Kidney tubule cell (primary cell): ENCODE data around the gene PPFIA4.

ENCODE experiments used
- DNase-seq: peaks from one replicate; pipeline ENCODE4 v3.0.0-alpha.2; 2018; ENCODE audit warnings: low spot score

The PPFIA4 gene

DNA sequence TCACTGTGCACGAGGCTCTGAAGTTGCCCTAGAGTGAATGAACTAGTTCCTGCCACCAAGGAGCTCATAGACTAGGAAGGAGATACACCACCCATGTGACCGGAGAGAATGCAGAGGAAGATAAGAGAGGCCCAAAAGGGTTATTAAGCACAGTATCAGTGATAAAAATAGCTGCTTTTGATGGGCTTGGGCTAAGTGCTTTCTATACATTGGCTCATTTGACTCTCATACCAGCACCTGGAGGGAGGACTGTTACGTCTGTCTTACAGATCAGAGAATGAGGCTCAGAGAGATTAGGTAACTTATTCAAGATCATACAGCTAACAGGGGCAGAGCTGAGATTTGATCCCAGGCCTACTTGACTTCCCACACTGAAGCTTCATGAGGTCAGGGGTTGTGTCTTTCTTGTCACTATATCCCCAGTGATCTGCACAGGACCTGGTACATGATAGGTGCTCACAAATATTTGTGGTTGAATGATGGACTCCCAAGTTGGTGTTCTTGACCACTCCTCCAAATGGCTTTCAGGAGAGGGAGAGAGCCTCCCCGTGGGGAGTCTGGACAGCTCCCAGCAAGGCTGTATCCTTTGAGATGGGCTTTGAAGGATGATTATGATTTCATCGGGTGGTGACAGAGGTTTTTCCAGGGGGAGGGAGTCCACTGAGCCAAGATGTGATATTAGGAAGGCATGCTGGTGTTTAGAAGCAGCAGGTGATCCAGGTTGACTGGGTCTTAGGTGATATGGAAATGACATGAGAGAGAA, 14.4 kb downstream of the PPFIA4 start:
- DNase-seq = no peak

- DNase-seq = no peak
Observed at GRCh38 chr1:203041351-203041932, 15.2 kb downstream of the PPFIA4 start.

GRCh38 chr1:203043830-203044545, 17.7 kb downstream of the PPFIA4 start:
- DNase-seq = no peak

- DNase-seq = no peak
Observed at GRCh38 chr1:203044546-203045250, 18.4 kb downstream of the PPFIA4 start.

DNA sequence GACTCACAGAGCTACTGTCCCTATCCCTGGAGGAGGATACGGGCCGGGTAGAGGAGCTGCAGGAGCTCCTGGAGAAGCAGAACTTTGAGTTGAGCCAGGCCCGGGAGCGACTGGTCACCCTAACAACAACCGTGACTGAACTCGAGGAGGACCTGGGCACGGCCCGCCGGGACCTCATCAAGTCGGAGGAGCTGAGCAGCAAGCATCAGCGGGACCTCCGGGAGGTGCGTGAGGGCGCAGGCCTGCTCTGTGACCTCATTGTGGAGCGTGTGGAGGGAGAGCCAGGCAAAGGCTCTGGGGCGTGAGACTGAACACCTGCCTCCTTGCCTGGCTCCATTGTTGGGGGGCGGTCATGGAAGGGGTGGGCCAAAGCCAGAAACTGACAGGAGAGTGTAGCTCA, 19.0 kb downstream of the PPFIA4 start:
- no peak for DNase-seq

DNA sequence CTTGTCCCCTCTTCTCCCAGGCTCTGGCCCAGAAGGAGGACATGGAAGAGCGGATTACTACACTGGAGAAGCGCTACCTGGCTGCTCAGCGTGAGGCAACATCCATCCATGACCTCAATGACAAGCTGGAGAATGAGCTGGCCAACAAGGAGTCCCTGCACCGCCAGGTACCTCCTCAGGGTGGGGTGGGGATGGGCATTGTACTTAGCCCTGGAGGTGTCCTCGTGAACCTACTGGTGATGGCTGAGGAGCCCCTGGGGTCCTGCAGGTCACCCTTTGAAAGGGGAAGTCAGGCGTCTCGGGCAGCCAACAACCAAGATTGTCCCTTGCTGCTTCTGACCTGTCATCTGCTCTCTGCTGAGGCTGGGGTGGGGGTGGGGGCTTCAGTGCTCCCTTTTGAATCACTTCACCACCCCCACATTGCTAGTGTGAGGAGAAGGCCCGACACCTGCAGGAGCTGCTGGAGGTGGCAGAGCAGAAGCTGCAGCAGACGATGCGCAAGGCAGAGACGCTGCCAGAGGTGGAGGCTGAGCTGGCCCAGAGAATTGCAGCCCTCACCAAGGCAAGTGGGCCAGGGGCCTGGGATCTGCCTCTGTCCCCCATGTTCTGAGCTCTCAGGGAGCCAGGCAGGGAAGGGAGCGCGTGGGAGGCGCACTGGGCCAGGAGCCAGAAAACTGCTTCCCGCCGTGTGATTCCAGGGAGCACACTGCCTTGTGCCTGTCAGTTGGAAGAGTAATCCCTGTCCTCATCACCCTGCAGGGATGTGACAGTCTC, 19.7 kb downstream of the PPFIA4 start:
- DNase-seq = no peak

DNA sequence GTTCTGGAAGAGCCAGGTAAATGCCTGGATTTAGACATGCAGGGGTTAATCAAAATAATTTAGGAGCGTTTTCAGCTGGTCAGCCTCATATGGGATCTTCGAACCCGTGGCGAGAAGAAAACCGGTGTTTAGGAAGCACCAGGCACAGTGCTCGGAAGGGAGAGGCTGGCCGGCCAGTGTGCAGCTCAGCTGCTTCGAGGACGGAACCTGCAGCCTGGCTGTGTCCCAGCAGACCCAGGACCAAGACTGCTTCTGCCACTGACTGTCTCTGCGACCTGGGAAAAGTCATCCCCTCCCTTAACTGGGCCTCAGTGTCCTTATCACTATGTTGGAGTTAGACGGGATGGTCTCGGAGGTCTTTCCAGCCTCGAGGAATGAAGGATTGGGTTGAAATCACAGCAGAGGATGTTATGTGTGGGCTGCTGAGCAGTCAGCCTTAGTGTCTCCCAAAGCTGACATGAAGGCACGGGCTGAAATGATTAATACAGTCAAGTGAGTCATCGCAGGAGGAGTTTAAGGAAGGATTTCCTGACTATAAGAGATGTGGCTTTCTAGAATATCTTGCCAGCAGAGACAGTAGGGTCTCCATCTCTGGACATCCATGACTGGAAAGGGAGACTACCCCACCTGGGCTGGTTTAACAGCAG, 20.8 kb downstream of the PPFIA4 start:
- DNase-seq = peak; percentile 80

DNA sequence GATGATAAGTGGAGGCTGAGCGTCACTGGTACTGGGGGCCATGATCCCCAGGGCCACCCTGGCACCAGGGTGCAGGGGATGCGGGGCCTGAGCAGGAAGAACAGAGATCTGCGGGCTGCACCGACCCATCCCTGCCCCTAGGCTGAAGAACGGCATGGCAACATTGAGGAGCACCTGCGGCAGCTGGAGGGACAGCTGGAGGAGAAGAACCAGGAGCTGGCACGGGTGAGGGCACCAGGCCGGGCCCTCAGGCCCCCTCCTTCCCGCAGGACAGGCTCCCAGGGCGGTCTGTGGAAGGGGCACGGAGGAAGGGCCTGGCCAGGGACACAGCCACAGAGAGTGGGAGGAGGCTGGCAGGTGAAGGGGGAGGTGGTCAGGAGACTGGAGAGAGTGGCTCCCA, 21.8 kb downstream of the PPFIA4 start:
- no peak for DNase-seq

- no peak for DNase-seq
Observed at GRCh38 chr1:203048555-203049051, 22.3 kb downstream of the PPFIA4 start.

DNA sequence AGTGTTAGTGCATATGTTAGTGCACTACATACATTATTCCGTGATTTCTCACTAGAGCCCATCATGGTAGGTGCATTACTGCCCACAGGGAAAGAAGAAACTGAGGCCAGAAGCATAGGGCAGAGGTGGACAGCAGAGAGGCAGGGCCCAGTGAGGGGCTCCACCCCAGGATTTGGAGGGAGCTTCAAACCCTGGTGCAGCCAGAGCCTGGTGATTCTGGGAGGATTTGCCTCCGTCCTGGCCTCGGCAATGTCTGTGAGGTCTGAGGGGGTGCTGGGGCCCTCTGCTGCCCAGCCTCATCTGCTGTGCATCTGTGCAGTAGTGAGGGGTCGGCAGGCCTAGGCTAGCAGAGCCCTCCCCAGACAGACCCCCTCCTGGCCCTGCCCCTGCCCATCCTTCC, 22.8 kb downstream of the PPFIA4 start:
- DNase-seq = no peak

DNA sequence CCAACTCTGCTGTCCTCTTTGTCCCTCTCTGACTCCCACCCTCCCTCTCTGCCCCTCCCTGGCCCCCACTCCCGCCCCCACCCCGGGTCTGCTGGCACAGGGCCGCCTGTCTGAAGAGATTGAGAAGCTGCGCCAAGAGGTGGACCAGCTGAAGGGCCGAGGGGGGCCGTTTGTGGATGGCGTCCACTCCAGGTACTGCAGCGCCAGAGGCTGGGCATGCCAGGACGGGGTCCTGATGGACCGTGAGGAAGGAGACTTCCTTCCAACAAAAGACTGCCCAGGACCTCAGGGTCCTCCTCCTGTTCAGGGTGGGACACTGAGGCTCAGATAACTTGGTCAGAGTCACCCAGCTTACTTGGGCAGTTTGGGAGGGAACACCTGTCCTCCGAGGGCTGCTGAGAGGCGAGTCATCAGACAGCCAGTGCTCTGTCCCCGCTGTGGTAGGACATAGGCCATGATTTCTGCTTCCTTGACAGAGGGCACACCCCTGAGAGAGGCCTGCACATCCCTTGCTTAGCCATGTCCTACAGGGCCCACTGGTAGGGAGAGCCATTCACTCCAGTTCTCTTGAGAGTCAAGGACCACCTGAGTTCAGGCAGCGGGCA, 23.4 kb downstream of the PPFIA4 start:
- DNase-seq = no peak

DNA sequence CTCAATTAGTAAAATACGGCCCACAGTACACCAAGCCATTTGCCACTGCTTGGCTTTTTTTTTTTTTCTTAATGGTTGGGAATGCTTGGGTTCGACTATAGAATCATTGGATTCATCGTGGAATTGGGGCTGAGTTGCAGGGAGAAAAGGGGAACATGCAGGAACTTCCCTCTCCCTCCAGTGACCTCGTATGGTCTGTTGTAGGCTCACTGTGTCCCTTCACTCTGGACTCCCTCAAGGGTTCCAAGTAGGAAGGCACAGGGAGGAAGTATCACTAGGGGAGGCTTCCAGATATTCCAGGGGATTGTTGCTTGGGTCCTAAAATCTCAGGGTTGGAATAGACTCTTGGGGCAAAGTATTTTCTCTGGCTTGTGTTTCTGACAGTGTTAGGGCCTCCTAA, 24.5 kb downstream of the PPFIA4 start:
- no peak for DNase-seq

DNA sequence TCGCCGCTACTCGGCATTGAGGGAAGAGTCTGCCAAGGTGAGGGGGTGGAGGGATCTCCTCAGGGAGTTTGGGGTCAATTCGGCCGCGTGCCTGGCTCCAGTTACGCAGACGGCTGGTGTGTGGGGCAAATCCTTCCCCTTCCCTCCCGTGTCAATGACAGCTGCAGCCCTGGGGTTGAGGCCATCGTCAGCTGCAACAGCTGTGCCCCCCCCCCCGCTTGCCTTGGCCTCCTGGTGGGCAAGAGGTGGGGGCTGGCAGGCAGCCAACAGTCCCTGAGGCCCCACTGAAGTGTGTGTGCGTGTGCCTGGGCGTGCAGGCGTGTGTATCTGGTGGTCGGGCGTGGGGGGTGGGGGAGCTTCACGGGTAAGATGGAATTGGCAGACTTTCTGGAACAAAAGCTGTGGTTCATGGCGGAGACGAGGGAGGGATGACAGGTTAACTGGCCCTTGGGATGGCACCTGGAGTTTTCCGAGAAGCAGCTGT, 25.6 kb downstream of the PPFIA4 start:
- DNase-seq = no peak

- no peak for DNase-seq
Observed at GRCh38 chr1:203052601-203053000, 26.3 kb downstream of the PPFIA4 start.

- no peak for DNase-seq
Observed at GRCh38 chr1:203054184-203054583, 27.9 kb downstream of the PPFIA4 start.

GRCh38 chr1:203054642-203055041, 28.4 kb downstream of the PPFIA4 start:
- DNase-seq = no peak

DNA sequence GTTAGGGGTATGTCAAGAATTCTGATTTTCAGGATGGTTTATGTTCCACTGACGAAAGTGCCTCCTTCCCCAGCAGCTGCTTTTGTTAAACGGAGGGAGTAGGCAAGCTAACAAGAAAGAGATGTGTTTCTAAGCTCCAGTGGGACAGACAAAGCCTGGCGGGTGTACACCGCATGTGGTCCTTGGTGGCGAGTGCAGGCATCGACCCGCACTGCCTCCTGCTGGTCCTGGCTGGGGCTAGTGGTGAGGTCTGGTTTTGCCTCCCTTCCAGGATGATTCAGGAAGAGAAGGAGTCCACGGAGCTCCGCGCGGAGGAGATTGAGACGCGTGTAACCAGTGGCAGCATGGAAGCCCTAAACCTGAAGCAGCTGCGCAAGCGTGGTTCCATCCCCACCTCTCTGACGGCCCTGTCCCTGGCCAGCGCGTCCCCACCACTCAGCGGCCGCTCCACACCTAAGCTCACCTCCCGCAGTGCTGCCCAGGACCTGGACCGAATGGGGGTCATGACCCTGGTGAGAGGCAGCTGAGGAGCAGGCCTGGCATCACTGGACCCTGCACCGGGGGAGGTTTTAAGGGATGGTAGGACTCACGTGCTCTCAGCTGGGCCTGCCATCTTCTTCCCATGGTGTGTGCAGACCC, 29.0 kb downstream of the PPFIA4 start:
- DNase-seq = no peak

DNA sequence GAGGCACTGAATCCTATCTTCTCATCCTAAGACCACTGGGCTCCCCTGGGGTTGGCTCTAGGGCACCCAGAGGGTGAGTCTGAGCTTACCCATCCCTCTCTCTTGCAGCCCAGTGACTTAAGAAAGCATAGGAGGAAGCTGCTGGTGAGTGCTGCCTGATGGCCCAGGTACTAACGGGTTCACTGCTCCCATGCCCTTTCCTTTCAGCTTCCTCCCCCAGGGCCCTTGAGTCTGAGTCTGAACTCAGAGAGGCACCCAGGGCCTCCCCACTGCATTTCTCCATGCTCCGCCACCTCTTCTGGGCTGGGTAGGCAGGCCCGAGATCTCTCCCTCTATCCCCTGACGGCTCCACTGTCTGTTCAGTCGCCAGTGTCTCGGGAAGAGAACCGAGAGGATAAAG, 29.7 kb downstream of the PPFIA4 start:
- DNase-seq = peak; percentile 22

- DNase-seq = no peak
Observed at GRCh38 chr1:203056516-203056915, 30.2 kb downstream of the PPFIA4 start.
